GM18511 (cell line): ENCODE results near the gene WDR43.
"Not testable (repeated sequence)": the region's sequence is repeated elsewhere in the genome, so short reads cannot be mapped to it uniquely, and the experiment has no call there.

ENCODE experiments used
- ATAC-seq: cut with Tn5 transposase; IDR thresholded peaks from one replicate; pipeline ENCODE4 v1.9.1; 2021; ENCODE audit warnings: mild to moderate bottlenecking, moderate library complexity; ENCODE audit not compliant: unreplicated experiment

The WDR43 gene

GRCh38 chr2:28962505-28962904 lies 68.0 kb downstream of the WDR43 start:
- ATAC-seq, result no peak

- no peak for ATAC-seq
Observed at GRCh38 chr2:28970464-28971160, 76.1 kb downstream of the WDR43 start.

- ATAC-seq, result no peak
Observed at GRCh38 chr2:28972778-28973335, 78.4 kb downstream of the WDR43 start.

DNA sequence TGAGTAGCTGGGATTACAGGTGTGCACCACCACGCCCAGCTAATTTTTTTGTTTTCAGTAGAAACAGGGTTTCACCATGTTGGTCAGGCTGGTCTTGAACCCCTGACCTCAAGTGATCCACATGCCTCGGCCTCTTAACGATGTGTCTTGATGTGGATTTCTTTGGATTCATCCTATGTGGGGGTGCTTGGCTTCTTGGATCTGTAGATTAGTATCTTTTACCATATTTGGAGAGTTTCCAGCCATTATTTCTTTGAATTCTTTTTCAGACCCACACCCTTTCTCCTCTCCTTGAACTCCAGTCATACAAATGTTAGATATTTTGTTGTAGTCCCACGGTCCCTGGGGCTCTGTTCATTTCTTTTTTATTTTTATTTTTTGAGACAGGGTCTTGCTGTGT lies 79.8 kb downstream of the WDR43 start:
- no peak for ATAC-seq

- no peak for ATAC-seq
Observed at GRCh38 chr2:28975671-28976070, 81.2 kb downstream of the WDR43 start.

DNA sequence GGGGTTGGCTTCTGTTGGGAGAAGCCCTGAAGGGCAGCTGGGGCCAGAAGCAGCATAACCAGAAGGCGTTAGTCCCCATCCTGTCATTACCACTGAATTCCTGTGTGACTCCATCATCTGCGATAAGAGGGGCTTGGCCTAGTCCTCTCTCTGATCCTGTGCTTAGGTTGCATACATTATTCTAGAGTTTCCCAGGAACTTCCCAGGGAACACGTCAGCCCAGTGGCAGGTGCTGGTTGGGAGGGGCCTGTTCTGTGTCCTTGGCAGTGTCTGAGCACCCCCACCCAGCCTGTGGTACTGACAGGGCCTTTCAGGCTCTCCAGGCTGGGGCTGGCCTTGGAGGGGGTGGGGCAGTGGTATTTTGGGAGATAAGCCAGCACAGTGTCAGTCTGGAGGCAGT lies 82.1 kb downstream of the WDR43 start:
- ATAC-seq, result no peak

- ATAC-seq, result no peak
Observed at GRCh38 chr2:28977176-28977875, 82.9 kb downstream of the WDR43 start.

- not testable (repeated sequence) for ATAC-seq
Observed at GRCh38 chr2:28978001-28978400, 83.5 kb downstream of the WDR43 start.

- ATAC-seq, result no peak
Observed at GRCh38 chr2:28978606-28979005, 84.1 kb downstream of the WDR43 start.

DNA sequence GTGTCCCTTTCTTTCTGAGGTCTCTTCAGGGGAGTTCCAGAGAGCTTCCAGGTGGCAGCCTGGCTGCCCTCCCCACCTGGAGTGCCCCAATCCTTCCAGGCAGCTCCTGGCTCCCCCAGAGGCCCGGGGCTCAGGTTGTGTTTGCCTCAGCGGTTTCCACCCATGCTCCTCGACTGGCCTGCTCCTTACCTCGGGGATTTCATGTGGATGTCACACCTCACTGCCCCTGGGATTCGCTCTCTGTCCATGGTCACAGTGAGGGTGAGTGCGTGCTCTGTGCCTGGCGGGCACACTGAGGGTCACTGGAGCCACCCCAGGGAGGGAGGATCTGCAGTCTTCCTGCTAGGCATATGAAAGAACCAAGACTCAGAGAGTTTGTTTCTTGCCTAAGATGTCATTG lies 84.6 kb downstream of the WDR43 start:
- ATAC-seq, result no peak

GRCh38 chr2:28979576-28980366 lies 85.3 kb downstream of the WDR43 start:
- ATAC-seq, result no peak

DNA sequence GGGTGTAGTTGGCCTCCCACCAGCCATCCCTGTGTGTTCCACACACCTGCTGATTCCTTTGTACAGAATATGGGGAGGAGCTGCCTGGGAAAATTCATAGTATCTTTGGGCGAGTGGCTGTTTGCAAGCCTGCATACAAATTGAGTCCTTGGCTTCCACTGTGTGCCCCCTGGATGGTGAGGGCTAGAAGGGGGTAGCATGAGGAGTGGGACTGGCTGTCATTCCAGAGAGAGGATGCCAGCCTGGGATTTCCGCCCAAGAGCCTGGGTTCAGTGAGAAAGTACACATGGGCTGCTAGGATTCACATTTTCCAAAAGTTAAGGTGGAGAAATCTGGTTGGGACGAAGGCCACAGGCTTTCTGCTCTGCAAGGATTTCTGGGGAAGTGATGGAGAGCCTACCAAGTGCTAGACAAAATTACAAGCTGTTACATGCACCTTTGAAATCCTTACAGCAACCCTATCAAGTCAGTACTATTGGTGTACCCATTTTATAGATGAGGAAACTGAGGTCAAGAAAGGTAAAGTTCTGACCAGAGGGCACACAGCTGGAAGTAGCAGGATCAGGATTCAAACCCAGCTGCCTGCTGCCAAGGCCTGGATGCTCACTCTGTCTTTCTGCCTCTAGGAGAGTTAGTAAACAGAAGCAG lies 86.0 kb downstream of the WDR43 start:
- no peak for ATAC-seq

DNA sequence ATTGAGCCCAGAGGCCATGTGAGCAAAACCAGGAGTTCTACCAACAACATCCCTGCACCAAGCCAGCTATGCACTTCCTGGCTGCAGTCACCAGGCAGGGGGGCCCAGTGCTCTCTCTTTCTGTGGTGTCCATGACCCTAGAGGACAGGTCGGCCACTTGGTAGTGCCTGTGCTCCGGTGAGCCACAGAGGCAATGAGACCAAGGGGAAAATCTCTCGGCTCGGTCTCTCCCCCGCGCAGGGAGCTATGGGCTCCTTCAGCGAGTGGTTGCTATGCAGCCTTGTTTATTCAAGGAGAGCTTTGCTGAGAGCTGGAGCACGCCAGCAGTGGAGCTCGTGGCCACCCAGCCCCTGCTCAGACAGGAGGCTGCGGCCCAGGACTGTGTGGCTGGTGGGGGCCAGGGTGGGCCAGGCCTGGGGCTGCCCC lies 86.6 kb downstream of the WDR43 start, which contains the start of gene TOGARAM2:
TOGARAM2 (plus strand) TSS at position 283 of the 426 bp plus-strand sequence. CDS start 13,537 bp downstream, outside the sequence.
- ATAC-seq, result no peak

GRCh38 chr2:28981620-28982376 lies 87.3 kb downstream of the WDR43 start:
- no peak for ATAC-seq

DNA sequence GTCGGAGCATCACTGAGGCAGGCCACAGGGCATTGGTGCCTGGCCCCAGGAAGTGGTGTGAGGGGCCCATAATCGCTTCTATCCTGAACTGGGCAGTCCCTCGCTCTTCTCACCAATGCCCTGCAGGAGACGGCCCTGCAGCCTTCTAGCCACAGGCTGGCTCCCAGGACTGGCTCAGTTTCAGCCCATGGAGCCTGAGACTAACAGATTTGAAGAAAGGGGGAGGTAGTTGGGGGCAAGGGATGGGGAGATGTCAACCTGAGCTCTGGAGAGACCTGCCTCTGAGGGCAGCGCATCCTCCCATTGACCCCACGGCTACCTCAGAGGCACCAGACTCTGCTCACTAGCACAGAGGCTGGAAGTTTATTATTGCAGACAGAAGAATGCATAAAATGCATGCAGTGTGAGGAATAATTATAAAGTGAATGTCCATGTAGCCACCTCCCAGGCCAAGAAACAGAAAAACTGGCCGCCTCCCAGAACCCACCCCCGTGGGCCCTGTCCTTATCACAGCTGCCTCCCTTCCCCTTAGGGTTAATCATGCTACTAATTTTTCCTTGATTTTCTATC lies 88.0 kb downstream of the WDR43 start:
- ATAC-seq, result no peak

DNA sequence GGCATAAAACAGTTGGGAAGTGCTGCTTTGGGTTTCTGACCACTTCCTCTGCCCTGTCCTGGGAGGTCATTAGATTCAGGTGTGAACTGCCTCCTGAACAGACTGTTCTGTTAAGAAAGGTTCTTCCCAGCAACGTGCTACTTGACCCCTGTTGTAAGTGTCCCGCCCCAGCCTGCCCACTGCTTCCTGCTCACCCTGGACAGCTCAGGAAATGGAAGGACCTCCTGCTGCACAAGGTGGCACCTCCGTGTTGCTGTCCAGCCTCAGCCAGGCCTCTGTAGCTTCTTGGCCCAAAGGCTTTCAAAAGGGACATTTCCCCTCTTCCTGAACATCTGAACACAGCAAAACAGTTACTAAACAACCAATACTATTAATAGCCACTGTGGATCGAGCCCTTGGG lies 92.0 kb downstream of the WDR43 start:
- ATAC-seq, result no peak

GRCh38 chr2:28989973-28990372 lies 95.5 kb downstream of the WDR43 start:
- ATAC-seq, result no peak

DNA sequence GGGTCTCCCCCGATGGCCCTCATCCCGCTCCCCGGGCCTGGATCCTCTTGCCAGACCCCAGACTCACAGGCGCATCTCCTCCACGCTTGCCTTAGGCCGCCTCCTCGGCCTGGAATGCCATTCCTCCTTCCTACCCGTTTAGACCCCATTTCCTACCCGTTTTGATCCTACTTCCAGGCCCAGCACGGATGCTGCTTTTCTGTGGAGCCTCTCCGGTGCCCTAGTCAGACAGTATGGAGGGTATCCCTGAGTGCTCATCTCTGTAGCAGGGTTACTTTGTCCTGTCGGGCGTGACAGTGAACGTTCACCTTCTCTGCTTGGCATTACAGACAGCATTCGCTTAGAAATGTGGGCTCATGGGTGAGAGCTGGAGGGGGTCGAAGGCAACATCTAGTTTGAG lies 96.0 kb downstream of the WDR43 start:
- no peak for ATAC-seq

- no peak for ATAC-seq
Observed at GRCh38 chr2:28991021-28991420, 96.6 kb downstream of the WDR43 start.

DNA sequence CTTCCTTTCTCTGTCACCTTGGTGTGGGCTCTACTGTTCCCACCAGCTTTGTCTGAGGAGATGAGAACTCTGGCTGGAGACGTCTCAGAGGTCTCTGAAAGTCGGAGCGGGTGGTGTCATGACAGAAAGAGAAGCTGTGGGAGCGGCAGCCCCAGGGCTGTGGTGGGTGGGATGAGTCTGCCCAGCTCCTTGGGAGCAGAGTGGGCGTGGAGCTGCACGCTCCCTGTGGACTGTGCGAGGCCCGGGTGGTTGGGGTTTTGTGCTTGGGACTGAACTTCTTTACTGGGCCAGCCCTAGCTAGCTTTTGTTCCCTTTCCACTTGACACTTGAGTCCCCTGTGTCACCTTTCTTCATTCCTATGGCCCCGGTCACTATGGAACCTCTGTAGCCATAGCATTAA lies 97.0 kb downstream of the WDR43 start:
- no peak for ATAC-seq
